ENCODE measurements around the gene CTNNA2.

Gene CTNNA2

DNA sequence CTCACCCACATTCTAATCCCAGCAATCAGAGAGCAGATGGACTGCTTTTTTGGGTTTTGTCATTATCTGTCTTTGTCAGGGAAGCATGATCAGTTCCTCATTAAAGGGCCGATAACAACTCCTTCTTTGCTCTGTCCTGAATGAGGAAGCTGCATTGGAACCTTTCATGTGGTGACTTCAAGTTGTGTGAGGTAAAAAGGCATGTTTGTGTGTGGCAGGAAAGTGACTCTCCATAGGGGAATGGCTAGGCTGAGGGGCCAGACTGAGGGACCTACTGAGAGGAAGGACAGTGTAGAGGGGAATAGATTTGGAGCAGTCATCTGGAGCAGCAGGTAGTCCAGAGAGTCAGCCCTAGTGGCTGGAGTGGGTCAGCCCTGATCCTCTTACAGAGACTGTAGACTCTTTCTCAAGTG is 815.3 kb downstream of the CTNNA2 start:
- DNase-seq (ENCODE audit: low read depth): no peak

DNA sequence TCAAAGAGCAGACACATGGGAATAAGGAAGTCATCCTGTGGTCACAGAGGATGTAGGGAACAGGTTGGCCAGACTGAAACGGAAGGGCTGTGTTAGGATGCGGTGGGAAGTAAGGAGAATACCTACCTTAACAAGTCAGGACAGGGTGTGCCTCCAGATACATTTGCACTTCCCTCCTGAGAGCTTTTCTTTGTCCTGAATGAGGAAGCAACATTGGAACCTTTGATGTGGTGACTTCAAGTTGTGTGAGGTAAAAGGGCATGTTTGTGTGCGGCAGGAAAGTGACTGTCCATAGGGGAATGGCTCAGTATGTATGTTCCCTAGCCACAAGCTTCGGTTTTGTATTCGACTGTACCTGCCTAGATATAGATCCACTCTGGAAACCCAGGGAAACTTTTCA is 816.6 kb downstream of the CTNNA2 start:
- no peak for DNase-seq (ENCODE audit: low read depth)

DNA sequence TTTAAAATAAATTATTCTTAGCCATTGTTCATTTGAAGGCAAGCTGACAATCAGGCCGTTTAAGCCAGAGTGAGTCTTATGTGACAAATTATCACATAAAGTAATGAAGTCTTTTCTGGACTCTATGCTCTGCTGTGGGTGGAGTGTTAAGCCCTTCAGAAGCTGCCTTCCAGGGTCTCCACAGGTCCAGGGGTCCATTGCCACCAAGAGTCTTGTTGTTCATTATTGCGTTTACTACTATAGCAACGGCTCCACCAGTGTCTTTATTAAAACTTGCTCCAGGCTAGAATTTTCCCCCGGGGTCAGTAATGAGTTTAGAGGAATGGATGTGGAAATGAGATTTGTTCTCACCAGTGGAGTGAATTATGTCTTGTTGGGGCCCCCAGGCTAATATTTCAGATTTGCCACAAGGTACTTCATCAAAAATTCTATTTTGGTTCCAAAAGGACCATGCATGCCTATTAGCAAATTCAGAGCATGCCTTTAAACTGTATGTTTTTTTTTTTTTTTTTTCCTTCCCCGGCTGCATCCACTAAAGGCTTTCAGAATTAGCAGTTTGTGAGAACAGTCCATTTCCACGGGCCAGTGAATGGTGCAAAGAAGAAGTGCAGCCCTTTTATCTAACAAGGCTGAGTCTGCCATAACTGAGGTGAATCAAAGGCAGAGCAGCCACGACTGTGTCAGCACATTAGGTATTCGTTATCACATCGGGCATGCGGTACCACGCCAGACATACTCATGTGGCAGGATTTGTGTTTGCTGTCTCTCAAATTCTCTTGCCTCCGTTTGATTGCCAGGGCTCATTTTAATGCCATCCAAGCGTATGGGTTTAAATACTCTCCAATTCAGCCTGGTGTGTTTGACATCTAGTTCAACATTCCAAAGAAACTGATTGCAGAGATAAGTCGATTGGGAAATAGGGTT is 817.9 kb downstream of the CTNNA2 start:
- no peak for DNase-seq (ENCODE audit: low read depth)

DNA sequence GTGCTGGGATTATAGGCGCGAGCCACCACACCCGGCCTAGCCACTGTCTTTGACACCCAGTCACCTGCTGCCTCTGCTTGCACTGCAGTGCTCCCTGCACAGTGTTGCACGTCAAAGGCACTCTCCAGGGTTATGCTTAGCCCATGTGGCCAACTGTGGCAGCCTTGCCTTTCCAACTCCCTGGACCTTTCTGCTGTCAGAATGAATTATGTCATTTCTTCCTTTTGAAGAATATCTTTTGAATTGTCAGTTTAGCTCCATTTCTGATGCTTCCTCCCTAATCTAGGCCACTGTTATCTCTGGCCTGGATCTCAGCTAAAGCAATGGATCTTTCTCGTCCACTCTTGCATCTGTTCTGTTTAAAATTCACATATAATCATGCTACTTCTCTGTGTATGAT is 821.0 kb downstream of the CTNNA2 start:
- no peak for DNase-seq (ENCODE audit: low read depth)

DNA sequence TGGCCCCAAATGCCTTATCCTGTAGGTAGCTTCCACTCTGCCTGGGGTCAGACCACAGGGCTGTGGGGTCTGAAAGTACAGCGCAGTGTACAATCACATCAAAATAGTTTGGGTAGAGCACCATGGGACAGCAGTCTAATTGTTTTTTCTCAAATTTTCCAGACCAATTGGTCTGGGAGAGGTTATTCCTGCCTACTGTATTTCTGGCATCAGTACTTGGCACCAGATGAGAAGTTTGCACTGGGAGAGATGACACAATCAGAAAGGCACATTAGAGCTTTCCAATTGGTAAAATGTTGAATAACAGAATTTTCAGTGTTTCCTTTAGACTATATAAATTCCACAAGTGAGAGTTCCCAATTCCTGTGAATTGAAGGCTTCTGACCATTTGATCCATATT is 822.6 kb downstream of the CTNNA2 start:
- DNase-seq (ENCODE audit: low read depth): peak; percentile 13

DNA sequence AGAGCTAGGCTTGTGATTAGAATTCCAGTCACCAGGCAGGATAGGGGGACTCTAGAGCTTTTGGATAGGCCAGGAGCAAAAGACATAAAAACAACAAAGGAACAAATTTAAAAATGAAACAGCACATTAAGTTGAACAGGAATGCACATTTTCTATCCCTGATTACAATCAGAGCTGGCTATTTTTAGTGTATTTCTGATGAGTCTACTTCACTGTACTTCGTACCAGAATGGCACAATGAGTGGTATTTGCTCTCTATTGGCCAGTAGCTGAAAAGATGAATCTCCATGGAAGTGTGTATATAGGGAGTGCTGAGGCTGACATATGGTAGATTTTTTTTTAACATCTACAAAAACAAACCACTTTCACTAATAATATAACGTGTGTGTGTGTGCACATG is 825.9 kb downstream of the CTNNA2 start:
- DNase-seq (ENCODE audit: low read depth): no peak

DNA sequence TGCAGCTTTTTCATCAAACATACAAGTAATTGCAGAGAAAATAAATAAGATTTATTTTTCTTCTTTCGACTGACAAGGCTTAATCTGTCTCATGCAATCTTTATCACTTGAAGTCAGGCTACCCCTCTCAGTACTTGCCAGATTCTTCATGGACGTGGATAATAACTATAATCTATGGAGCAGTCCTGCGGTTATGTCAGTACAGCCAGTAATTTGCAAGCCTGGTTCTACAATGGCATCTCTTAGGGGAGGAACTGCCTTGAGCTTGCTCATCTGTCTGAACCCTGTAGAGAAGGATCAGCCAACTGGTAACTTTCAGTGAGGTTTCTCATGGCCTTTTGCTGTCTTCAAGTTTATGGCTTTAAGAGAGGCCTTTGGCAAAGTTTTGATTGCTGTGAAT is 827.2 kb downstream of the CTNNA2 start:
- DNase-seq (ENCODE audit: low read depth): no peak

DNA sequence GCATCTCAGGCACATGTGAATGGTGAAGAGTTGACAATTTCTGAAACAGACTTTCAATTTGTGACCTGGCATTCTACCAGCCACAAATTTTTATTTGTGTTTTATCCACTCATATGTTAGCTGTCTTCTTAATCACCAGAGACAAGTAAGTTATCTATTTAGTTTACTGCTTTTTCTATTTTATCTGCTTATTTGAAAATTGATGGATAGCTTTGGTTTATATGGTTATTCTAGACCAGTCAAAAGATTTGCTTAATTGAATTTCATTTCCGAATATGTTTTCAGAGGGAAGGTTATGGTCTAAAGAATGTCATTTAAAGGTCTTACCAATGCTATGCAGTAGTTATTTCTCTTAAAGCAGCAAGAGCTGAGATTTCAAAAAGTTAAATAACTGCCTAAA is 835.2 kb downstream of the CTNNA2 start:
- no peak for DNase-seq (ENCODE audit: low read depth)

DNA sequence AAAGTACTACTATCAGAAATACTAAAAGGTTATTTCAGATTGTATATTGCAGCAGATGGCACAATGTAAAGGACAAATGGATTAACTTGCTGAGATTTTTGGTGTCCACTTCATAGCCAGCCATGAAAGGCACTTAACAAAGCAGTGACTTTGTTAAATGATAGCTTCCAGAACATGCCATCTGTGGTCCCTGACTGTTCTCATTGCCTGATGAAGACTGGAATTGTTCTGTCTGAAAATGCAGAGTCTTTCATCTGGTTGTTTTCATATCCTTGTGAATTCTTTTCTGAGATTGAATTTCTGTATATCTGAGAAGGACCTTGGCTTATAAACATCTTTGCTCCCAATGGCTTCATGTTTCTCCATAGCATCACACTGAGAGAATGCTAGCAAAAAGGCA is 836.1 kb downstream of the CTNNA2 start:
- DNase-seq (ENCODE audit: low read depth): no peak

DNA sequence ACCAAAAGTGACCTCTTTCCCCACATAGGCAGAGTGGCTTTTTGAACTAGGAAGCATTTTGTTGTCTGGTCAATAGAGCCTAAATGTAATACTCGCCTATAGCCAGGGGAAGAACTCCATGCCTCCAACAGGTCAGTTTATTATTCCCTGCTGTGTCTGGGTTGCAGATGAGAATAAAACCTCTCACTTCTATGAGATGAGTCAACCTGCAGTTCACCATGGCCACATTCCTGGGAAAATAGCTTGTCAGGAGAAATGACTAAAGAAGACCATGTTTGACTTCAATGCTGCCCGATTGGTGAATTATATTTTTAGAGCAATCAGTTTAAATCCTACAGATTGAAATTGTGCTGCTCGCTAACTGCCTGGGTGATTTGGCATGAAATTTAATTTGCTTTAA is 838.4 kb downstream of the CTNNA2 start:
- DNase-seq (ENCODE audit: low read depth): peak; percentile 2

DNA sequence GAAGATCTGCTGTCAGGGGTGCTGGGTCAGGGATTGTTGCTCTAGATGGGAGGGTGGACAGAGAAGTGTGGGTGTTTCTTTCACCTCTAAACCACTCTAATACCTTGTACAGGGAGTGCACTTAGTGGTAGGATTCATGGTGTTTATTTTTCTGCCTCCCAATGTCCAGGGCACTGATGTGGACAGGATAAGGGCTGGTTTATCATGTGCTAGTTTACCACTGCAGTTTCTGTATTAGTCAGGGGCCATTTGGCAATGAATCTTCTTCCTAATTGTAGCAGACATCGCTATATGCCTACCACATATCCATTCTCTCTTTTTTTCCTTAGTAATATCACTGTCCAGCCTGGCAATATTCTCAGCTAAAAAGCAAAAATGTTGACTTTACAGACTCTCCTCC is 842.0 kb downstream of the CTNNA2 start:
- no peak for DNase-seq (ENCODE audit: low read depth)

DNA sequence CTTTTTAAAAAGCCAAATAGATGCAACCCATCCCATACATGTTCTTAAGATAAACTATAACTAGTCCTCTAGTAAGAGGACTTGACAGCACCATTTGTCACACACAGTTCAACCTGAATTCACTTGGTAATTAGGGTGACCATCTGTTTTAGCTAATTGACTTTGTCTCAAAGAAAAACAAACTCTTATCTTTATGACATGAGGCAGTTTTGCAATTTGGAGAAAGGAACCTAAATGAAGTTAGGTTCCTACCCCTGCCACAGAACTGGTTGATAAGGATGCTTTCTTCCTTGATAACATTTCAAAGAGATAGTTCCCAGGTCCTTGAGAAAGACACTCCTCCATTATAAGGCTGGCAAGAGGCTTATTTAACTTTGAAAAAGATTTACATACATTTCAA is 849.1 kb downstream of the CTNNA2 start:
- no peak for DNase-seq (ENCODE audit: low read depth)

DNA sequence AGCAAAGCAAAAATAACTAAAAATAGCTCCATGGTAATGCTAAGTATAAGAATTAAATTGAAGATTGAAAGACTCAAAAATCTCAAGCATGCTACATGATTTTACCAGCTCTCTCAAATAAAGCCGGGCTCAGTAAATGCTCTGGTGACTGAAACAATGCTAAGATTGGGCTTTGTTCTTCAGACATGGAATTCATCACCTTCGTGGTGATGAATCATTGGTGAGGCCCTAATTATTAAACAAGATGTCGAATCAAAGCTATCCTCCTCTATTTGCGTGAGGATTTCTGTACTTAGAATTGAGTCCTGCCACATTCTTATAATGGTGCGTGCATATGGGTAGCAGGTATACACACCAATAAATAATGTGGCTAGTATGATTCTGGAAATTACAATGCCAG is 850.5 kb downstream of the CTNNA2 start:
- no peak for DNase-seq (ENCODE audit: low read depth)

DNA sequence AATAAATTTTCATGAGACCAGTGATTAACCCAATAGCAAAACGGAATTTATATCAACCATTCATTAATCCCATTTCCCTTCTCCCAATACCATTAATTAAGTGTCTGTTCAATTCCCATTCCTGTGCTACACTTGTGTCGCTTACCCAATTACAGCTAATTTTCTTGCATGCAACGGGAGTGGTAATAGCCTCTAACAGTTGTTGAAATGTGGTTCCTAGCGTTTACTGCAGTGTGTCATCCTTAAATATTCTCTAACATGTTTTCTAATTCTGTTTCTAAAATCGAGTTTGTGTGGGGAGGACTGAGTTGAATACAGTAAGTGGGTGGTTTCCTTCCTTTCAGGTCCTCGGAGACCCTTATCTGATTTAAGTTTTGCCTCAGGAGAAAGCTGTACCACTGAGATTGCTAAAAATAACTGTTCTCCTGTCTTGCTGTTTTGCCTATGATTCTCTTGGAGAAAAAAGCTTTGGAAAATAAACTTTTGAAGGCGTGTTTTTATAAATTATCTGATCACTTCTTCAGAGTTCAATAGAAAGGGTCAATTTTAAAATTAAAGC is 851.0 kb downstream of the CTNNA2 start:
- no peak for DNase-seq (ENCODE audit: low read depth)

DNA sequence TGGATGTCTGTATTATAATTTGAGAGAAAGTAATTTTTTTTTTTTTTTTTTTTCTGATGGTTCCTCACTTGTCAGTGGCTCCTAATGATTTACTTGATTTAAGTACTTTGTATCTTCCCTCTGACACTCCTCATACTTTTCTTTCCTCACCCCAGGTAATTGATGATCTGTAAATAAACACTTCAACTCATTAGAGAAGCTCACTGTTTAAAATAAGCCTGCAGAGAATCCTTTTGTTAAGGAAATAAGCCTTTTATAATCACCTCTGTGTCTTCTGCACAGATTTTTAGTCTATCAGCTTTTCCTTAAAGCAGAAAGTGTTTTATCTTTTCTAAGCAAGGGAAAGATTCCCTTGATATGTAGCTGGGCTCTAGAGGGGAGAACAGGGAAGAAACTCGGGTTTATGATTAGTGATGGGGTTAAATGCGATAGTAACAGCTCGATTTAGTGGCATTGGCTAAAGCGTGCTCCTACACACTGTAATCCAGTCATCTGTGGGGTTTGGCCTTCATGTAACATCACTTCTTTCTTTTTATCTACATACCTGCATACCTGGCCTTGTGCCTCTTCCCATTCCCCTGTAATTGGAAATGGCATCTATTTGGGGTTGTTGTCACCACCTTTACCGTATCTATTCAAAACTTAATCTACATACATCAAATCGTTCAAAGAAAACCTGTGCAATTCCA is 851.8 kb downstream of the CTNNA2 start:
- DNase-seq (ENCODE audit: low read depth): no peak

DNA sequence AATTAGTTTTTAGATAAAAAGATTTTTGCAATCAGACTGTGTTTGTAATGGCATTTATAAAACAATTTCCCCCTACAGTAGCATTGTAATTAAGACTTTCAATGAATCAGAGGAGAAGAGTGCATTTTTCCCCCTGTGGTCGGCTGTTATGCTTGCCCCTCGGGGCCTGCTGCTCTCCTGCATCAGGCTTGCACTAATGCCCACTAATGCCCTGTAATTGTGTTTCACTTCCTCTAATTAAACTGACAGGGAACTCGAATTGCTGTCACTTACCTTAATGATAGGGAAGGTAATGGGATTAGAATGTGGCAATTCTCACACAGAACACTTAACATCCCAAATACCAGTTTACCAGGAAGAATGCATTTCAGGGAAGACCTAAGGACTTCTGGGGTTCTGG is 852.9 kb downstream of the CTNNA2 start:
- no peak for DNase-seq (ENCODE audit: low read depth)

DNA sequence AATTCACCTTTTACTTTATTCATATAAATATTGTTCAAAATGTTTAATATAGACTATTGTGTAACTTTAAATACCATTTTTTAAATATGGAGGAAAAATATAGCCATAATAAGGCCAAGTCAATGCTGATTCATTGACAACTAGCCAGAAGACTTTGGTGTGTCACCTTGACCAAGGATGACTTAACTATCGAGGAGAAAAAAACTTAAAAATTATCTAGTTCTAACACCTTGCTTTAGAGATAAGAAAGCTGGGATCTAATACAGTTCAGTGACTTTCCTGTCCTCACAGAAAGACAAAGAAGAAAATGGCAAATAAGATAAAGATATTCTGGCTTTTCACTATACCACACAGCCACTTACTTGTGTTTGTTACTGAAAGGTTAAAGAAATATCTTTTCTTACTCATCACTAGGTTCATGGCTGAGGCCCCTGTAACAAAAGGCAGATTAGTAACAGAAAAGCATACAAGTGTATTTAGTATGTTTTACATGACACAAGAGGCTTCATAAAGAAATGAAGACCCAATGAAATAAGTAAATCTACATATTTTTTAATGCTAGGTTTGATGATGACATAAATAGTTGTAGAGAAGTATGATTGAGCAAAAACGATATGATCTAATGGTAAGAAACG is 857.6 kb downstream of the CTNNA2 start:
- DNase-seq (ENCODE audit: low read depth): no peak

DNA sequence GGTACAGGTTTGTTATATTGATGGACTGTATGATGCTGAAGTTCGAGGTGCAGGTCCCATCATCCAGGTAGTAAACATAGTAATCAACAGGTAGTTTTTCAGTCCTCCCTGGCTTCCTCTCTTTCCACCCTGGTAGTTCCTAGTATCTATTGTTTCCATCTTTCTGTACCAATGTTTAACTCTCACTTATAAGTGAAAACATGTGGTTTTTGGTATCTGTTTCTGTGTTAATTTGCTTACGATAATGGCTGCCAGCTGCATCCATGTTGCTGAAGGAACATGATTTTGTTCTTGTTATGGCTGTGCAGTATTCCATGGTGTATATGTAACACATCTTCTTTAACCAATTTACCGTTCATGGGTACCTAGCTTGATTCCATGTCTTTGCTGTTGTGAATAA is 861.3 kb downstream of the CTNNA2 start:
- DNase-seq (ENCODE audit: low read depth): no peak

DNA sequence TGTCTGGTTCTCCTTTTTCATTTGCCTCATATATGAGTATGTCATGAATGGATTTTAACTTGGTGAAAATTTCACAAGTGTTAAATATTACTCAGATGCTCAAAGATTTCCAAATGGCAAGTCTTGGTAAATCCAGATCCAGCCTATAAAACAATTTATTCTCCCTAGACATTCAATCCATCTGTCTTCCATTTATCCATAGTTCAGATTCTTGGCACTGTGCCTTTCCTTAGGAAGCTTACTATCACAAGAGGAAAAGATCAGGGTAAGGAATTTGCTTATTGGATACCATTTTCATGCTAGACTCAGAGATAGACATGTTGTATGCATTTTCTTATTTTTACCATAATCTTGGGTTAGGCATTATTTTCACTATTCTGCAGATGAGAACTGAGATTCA is 864.2 kb downstream of the CTNNA2 start:
- no peak for DNase-seq (ENCODE audit: low read depth)

DNA sequence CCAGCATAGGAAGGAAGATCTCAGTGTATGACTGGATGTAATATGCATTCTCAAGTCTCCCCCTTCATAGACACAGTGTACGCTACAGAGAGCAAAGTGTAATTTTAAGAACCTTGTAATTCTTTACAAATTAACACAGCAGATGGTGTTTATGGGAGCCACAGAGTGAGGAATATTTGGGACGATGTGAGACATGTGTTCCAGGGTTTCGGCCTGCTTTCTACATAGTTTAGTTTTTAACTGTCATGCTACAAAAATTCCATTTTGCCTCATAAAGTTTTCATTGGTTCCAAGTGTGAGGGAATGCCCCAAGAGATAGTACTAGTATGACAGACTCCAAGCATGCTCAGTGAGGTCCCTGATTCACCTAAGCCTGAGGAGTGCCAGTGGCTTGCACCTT is 867.9 kb downstream of the CTNNA2 start:
- no peak for DNase-seq (ENCODE audit: low read depth)

DNA sequence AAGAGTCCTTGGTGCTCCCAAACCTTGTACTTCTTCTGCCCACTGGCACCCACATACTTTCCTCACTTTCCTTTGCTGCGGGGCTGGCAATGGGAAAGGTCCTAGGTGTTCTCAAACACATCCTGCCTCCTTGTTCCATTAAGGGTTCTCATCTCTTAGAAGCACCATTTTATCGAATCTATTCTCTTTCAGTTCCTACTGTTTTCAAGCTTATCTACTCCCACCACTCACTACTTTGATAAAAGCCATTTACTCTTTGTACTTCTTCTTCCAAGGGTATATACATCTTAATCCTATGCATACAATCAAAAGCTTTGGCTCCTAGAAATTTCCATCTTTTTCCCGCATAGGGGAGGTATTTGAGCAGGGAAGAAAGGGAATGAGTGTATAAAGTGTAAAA is 868.8 kb downstream of the CTNNA2 start:
- no peak for DNase-seq (ENCODE audit: low read depth)

DNA sequence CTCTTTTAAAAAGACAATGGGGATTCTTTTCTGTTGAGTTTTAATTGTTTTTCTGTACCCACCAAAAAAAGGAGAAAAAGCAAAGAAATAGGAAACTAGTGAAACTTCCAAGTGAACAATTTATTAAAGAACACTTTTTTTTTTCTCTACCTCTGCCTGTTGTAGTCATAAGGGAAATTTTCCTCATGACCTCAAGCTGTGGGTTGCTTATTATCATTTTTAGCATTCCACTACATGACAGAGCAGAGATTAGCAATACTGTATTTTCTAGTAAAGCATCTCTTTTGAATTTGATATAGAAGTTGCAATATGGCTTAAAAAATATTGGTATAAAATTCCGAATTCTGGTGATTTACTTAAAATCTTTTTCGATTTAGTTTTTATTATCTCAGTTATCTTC is 879.6 kb downstream of the CTNNA2 start:
- DNase-seq (ENCODE audit: low read depth): no peak

DNA sequence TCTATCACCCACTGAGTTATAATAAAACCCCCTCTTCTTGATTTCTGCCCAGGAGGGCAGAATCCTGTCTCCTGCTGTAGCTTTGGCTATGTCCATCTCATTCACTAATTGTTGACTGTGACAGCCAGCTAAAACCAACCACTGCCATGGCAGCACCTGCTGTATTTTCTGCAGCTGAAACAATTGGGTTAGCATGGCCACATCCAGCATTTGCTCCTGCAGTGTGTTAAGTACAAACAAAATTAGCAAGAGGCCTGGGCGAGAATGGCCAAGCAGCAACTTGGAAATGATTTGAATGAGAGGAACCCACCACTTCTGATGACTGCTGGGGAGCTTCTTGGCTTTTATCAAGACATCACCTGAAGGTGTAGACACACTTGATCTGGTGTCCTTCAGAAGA is 881.1 kb downstream of the CTNNA2 start:
- no peak for DNase-seq (ENCODE audit: low read depth)
